Measurements from ENCODE around the gene NKAIN4. TPM values are rescaled to one million over a fixed set of nuclear protein-coding genes. Genes with fewer than 3 reads are reported as not detected.

NKAIN4 gene
- total RNA-seq, 1 donor from 2014 or later = 0.60 TPM

GRCh38 chr20:63241272-63241671 lies 13.0 kb downstream of the NKAIN4 start:
- Mint-ChIP-seq H3K4me1 (ENCODE audit: low read depth) (no peaks in the 10 kb centered on the region), H3K36me3 (ENCODE audit: insufficient read depth) (no peaks in the 10 kb centered on the region), H3K27ac (no peak overlapping the region), H3K4me3 (ENCODE audit: low read depth) (no peak overlapping the region), H3K27me3 (peaks cover 10% of the 10 kb centered on the region), H3K9me3 (ENCODE audit: low read depth) (no peaks in the 10 kb centered on the region)
- no peak for DNase-seq (ENCODE audit: low spot score, unreplicated experiment)
- no peak for TF ChIP-seq CTCF (IDR thresholded peaks at IDR 0.05; ENCODE audit: unreplicated experiment)

GRCh38 chr20:63240004-63240403 lies 14.3 kb downstream of the NKAIN4 start:
- Mint-ChIP-seq H3K4me3 (ENCODE audit: low read depth) (no peak overlapping the region), H3K4me1 (ENCODE audit: low read depth) (peaks cover 1% of the 10 kb centered on the region), H3K36me3 (ENCODE audit: insufficient read depth) (no peaks in the 10 kb centered on the region), H3K9me3 (ENCODE audit: low read depth) (no peaks in the 10 kb centered on the region), H3K27ac (no peak overlapping the region), H3K27me3 (peaks cover 4% of the 10 kb centered on the region)
- DNase-seq (ENCODE audit: low spot score, unreplicated experiment) = no peak
- no peak for TF ChIP-seq CTCF (IDR thresholded peaks at IDR 0.05; ENCODE audit: unreplicated experiment)

- no peak for TF ChIP-seq CTCF (IDR thresholded peaks at IDR 0.05; ENCODE audit: unreplicated experiment)
- H3K9me3 Mint-ChIP-seq (ENCODE audit: low read depth) = no peaks in the 10 kb centered on the region
- H3K4me3 Mint-ChIP-seq (ENCODE audit: low read depth) = no peak overlapping the region
- H3K27me3 Mint-ChIP-seq = peaks cover 4% of the 10 kb centered on the region
- H3K27ac Mint-ChIP-seq = no peak overlapping the region
- peaks cover 3% of the 10 kb centered on the region for H3K4me1 Mint-ChIP-seq (ENCODE audit: low read depth)
- H3K36me3 Mint-ChIP-seq (ENCODE audit: insufficient read depth) = no peaks in the 10 kb centered on the region
- DNase-seq (ENCODE audit: low spot score, unreplicated experiment) = no peak
These were observed 14.8 kb downstream of the NKAIN4 start for GRCh38 chr20:63239431-63239830.

DNA sequence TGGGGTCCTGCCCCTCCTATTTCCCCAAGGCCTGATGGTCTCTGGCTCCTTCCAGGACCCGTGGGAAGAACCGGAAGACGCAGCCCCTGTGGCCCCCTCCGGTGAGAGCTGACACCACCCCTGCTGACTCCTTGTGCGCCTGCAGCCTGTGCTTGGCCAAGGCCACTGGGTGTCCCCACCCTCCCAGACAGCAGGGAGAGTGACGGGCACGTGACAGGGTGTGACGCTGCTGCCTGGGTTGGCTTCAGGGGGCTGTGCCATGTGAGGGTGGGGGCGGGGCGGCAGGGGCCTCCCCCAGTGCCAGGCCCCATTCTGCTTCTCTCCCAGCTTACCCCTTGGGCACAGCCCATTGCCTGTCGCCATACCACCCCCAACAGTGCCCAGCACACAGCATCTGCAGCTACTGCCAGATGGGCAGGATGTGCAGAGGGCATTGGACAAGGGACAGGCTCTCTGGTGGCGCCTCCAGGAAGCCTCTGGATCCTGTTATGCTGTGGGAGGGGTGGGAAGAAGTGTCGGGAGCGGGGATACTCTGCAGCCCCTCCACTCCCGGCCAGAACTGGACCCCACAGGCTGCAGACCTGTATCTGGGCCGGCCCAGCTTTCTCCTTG lies 15.6 kb downstream of the NKAIN4 start:
- Mint-ChIP-seq H3K4me3 (ENCODE audit: low read depth) (no peak overlapping the region), H3K27me3 (peaks cover 4% of the 10 kb centered on the region), H3K9me3 (ENCODE audit: low read depth) (no peaks in the 10 kb centered on the region), H3K27ac (no peak overlapping the region), H3K4me1 (ENCODE audit: low read depth) (peaks cover 3% of the 10 kb centered on the region), H3K36me3 (ENCODE audit: insufficient read depth) (no peaks in the 10 kb centered on the region)
- TF ChIP-seq CTCF (IDR thresholded peaks at IDR 0.05; ENCODE audit: unreplicated experiment) = no peak
- DNase-seq (ENCODE audit: low spot score, unreplicated experiment) = no peak

GRCh38 chr20:63238031-63238430 lies 16.2 kb downstream of the NKAIN4 start:
- no peak for TF ChIP-seq CTCF (IDR thresholded peaks at IDR 0.05; ENCODE audit: unreplicated experiment)
- H3K4me1 Mint-ChIP-seq (ENCODE audit: low read depth) = peaks cover 3% of the 10 kb centered on the region
- no peak overlapping the region for H3K4me3 Mint-ChIP-seq (ENCODE audit: low read depth)
- no peak overlapping the region for H3K27ac Mint-ChIP-seq
- no peak for DNase-seq (ENCODE audit: low spot score, unreplicated experiment)
- H3K9me3 Mint-ChIP-seq (ENCODE audit: low read depth) = no peaks in the 10 kb centered on the region
- H3K36me3 Mint-ChIP-seq (ENCODE audit: insufficient read depth) = no peaks in the 10 kb centered on the region
- peaks cover 4% of the 10 kb centered on the region for H3K27me3 Mint-ChIP-seq

Measured in progenitor cell of endocrine pancreas (in vitro differentiated cells).